Measurements from ENCODE around the gene TP73. TPM values are rescaled to one million over a fixed set of nuclear protein-coding genes. Genes with fewer than 3 reads are reported as not detected.

TP73 gene
- total RNA-seq, 1 experiment from 2014 or later: 19.2 TPM

- Histone ChIP-seq H3K27me3 (ENCODE audit: insufficient read depth, low read length) (no peaks in the 10 kb centered on the region), H3K79me2 (ENCODE audit: insufficient read depth, low read length) (peaks cover 13% of the 10 kb centered on the region; the same call in 1 of the 2 replicates), H3K9me3 (ENCODE audit: control insufficient read depth in 1 of 2, insufficient read depth in 1 of 2, low read depth in 1 of 2, low read length in 2 of 2) (no peaks in the 10 kb centered on the region), H3K36me3 (ENCODE audit: control insufficient read depth in 1 of 2, insufficient read depth in 2 of 2, low read length in 2 of 2) (peaks cover 23 to 42% of the 10 kb centered on the region in 2 experiments; a peak in 3 of 4 replicates), H4K20me1 (ENCODE audit: insufficient read depth) (no peaks in the 10 kb centered on the region), H3K9ac (ENCODE audit: low read length) (no peak overlapping the region), H3K27ac (ENCODE audit: low read depth, low read length) (no peak overlapping the region), H3K4me3 (replicated peaks in 1 of 2; ENCODE audit: low read depth in 1 of 2, low read length in 2 of 2) (no peak overlapping the region), H3K9me2 (ENCODE audit: insufficient read depth) (no peaks in the 10 kb centered on the region), H3K4me1 (ENCODE audit: control insufficient read depth in 1 of 2, insufficient read depth in 2 of 2, low read length in 2 of 2) (no peaks in the 10 kb centered on the region), H3K4me2 (ENCODE audit: low read length) (no peak overlapping the region), H2AFZ (ENCODE audit: low read depth, low read length, poor library complexity, severe bottlenecking) (no peak overlapping the region)
- POLR2A ChIA-PET: no interaction called here
- RAD21 ChIA-PET (ENCODE audit: low non-redundant PET in 1 of 2, low total read pairs in 2 of 2, uncharacterized antibody in 2 of 2, unreplicated experiment in 2 of 2): no interaction called here
- ATAC-seq: no peak
- TF ChIP-seq ATF3 (IDR thresholded peaks at IDR 0.05) (no peak), EZH2phosphoT487 (IDR thresholded peaks at IDR 0.05; ENCODE audit: borderline replicate concordance) (no peak), POLR2A (IDR thresholded peaks at IDR 0.05; ENCODE audit: borderline replicate concordance, extremely low read depth, insufficient read depth, insufficient read length) (no peak), CEBPB (IDR thresholded peaks at IDR 0.05; ENCODE audit: low read depth) (no peak), EZH2 (IDR thresholded peaks at IDR 0.05) (no peak), SRF (IDR thresholded peaks at IDR 0.05; ENCODE audit: low read depth) (no peak), SP1 (IDR thresholded peaks at IDR 0.05; ENCODE audit: low read depth) (no peak), SIN3A (IDR thresholded peaks at IDR 0.05; ENCODE audit: low read depth) (no peak), RAD21 (IDR thresholded peaks at IDR 0.05; ENCODE audit: low read depth) (no peak), REST (IDR thresholded peaks at IDR 0.05; ENCODE audit: low read depth) (no peak), ELF1 (IDR thresholded peaks at IDR 0.05; ENCODE audit: borderline replicate concordance, low read depth) (no peak)
- TF ChIP-seq, protein P1, sequence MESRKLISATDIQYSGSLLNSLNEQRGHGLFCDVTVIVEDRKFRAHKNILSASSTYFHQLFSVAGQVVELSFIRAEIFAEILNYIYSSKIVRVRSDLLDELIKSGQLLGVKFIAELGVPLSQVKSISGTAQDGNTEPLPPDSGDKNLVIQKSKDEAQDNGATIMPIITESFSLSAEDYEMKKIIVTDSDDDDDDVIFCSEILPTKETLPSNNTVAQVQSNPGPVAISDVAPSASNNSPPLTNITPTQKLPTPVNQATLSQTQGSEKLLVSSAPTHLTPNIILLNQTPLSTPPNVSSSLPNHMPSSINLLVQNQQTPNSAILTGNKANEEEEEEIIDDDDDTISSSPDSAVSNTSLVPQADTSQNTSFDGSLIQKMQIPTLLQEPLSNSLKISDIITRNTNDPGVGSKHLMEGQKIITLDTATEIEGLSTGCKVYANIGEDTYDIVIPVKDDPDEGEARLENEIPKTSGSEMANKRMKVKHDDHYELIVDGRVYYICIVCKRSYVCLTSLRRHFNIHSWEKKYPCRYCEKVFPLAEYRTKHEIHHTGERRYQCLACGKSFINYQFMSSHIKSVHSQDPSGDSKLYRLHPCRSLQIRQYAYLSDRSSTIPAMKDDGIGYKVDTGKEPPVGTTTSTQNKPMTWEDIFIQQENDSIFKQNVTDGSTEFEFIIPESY (IDR thresholded peaks at IDR 0.05; ENCODE audit: extremely low read depth, insufficient replicate concordance, low read length): no peak
- TF ChIP-seq, protein P2, sequence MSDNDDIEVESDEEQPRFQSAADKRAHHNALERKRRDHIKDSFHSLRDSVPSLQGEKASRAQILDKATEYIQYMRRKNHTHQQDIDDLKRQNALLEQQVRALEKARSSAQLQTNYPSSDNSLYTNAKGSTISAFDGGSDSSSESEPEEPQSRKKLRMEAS (IDR thresholded peaks at IDR 0.05): no peak
- intact Hi-C loops (cut with micrococcal nuclease): loop anchor here (2.0 kb wide), 1 partner anchor 17 kb away; no protein-coding TSS in a partner anchor
- DNase-seq (ENCODE audit: low read depth, low spot score): no peak
- BruUV-seq (replicated peaks): no TSS peak
- CTCF ChIA-PET: interaction anchor here (1.2 to 1.9 kb wide), 2 partner anchors 8 to 13 kb away, joined by 3 to 9 read pairs; partner anchors contain the start of gene LRRC47
These were observed 131.5 kb downstream of the TP73 start for GRCh38 chr1:3783651-3784474.
